Activated CD4-positive, alpha-beta T cell treated with anti-CD3 and anti-CD28 coated beads for 36 hours (primary cell): ENCODE data around the gene ANGPTL7. TPM values are rescaled to one million over a fixed set of nuclear protein-coding genes. Genes with fewer than 3 reads are reported as not detected.
"Not testable (repeated sequence)": the region's sequence is repeated elsewhere in the genome, so short reads cannot be mapped to it uniquely, and the experiment has no call there.

ENCODE experiments used
- ATAC-seq: fragments of 200-7000 bp; cut with Tn5 transposase; one replicate; pipeline ENCODE4 v1.10.0; 2021; ENCODE audit warnings: mild to moderate bottlenecking, moderate library complexity
- CTCF ChIA-PET: fragments of 350-600 bp; sonication (Branson Sonifier 250); formaldehyde crosslinking; loops from one replicate; lab custom pipeline; 2021; ENCODE audit warnings: antibody characterized with exemption; lab: Charles Lee
- POLR2A ChIA-PET: fragments of 350-600 bp; sonication (Branson Sonifier 250); formaldehyde crosslinking; loops from one replicate; lab custom pipeline; 2021; ENCODE audit warnings: antibody characterized with exemption, inconsistent platforms; lab: Charles Lee
- DNase-seq: peaks from one replicate; pipeline ENCODE4 v3.0.0-alpha.2; 2020
- H3K27ac Mint-ChIP-seq: one replicate; pipeline ENCODE4 v1.8.0; 2021; ENCODE audit warnings: mixed read lengths
- H3K27me3 Mint-ChIP-seq: one replicate; pipeline ENCODE4 v1.8.0; 2021; ENCODE audit warnings: mixed read lengths
- H3K36me3 Mint-ChIP-seq: one replicate; pipeline ENCODE4 v1.8.0; 2021; ENCODE audit warnings: low read depth, mixed read lengths
- H3K4me1 Mint-ChIP-seq: one replicate; pipeline ENCODE4 v1.8.0; 2021; ENCODE audit warnings: mixed read lengths
- H3K4me3 Mint-ChIP-seq: one replicate; pipeline ENCODE4 v1.8.0; 2021; ENCODE audit warnings: mild to moderate bottlenecking, moderate library complexity, mixed read lengths
- H3K9me3 Mint-ChIP-seq: one replicate; pipeline ENCODE4 v1.8.0; 2021; ENCODE audit warnings: low read depth, mixed read lengths
- intact Hi-C, 2 experiments: fragments of 100-400 bp; cut with DNase I in 1 of 2; cut with micrococcal nuclease in 1 of 2; formaldehyde crosslinking; loops; one replicate each; pipeline versions ENCODE4 v1.14.2 to v1.15.1; 2022 to 2024; cut with DNase I, micrococcal nuclease
- total RNA-seq, 2 experiments: library from RNA; stranded (reverse); gene quantifications; one replicate each; pipeline ENCODE4 v1.2.3, GENCODE V29; 2021

Gene ANGPTL7
- total RNA-seq, 2 experiments from 2014 or later = not detected

DNA sequence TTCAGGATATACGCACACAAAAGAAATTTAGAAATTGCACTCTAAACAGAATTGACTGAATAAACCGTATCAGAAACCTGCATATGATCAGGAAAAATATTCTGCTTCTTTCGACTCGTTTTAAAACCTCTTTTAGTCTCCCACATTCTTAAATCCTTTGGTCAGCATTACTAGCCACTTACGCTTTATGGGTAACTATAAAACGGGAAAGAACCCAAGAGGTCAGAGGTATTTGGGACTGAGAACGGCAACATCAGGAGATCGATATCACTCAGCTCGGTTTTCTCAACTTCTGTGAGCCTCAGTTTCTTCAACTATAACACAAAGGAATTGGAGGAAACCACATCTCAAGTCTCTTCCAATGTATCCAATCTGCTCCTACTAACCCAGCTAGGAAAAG, 36.4 kb upstream of the ANGPTL7 start:
- H3K9me3 Mint-ChIP-seq = no peaks in the 10 kb centered on the region
- no peaks in the 10 kb centered on the region for H3K27me3 Mint-ChIP-seq
- POLR2A ChIA-PET = no interaction called here
- CTCF ChIA-PET = interaction anchor here (0.6 to 1.4 kb wide), 4 partner anchors 10 to 693 kb away, joined by 3 to 6 read pairs (median 4); no protein-coding TSS in a partner anchor
- H3K4me3 Mint-ChIP-seq = no peak overlapping the region
- DNase-seq (no peak), ATAC-seq (no peak)
- intact Hi-C loops = no loop called here
- peaks cover 12% of the 10 kb centered on the region for H3K4me1 Mint-ChIP-seq
- peaks cover 22% of the 10 kb centered on the region for H3K36me3 Mint-ChIP-seq
- no peak overlapping the region for H3K27ac Mint-ChIP-seq

DNA sequence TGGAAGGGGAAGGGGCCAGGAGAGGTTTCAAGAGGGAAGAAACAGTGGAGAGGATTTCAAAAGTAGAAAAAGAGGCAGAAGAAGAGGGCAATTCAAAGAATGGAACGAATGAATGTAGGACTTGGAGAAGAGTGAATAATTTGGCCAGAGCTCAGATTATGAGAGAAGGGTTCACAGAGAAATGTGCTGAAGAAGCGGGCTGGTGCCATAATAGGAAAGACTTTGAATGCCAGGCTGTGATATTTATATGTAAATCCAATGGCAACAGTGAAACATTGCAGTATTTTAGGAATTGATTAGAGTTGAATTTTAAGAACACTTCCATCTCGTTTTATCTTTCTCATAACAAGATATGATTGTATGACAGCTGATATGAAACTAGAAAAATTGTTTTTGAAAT, 36.0 kb upstream of the ANGPTL7 start:
- intact Hi-C loops = no loop called here
- ChIA-PET POLR2A (no interaction called here), CTCF (interaction anchor here (0.8 to 1.4 kb wide), 2 partner anchors 11 to 115 kb away, joined by 3 to 6 read pairs; no protein-coding TSS in a partner anchor)
- no peak overlapping the region for H3K4me3 Mint-ChIP-seq
- DNase-seq (no peak), ATAC-seq (no peak)
- H3K27ac Mint-ChIP-seq = no peak overlapping the region
- H3K4me1 Mint-ChIP-seq = peaks cover 16% of the 10 kb centered on the region
- no peaks in the 10 kb centered on the region for H3K9me3 Mint-ChIP-seq
- no peaks in the 10 kb centered on the region for H3K27me3 Mint-ChIP-seq
- peaks cover 22% of the 10 kb centered on the region for H3K36me3 Mint-ChIP-seq

DNA sequence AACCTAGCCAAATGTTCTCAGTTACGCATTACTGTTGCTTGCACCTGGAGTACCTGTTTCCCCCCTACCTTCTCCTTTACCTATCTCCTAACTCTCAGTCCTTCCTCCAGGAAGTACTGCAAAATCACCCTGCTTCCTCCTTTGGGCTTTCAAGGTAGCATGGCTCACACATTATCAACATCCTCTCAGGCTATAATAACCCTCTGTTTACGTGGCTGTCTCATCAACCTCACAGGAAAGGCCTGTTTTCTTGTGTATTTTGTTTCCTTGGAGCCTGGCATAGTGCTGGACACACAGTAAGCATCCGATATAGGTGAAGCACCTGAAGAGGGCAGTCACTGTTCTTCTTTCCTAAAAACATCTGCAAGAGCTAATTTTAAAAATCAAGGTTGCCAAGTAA, 32.7 kb upstream of the ANGPTL7 start:
- Mint-ChIP-seq H3K27me3 (no peaks in the 10 kb centered on the region), H3K27ac (peak overlapping the region; percentile 26), H3K4me3 (no peak overlapping the region), H3K36me3 (peaks cover 25% of the 10 kb centered on the region), H3K9me3 (no peaks in the 10 kb centered on the region), H3K4me1 (peaks cover 21% of the 10 kb centered on the region)
- ChIA-PET POLR2A (no interaction called here), CTCF (interaction anchor here (0.7 kb wide), 1 partner anchor 842 kb away, joined by 4 read pairs; no protein-coding TSS in a partner anchor)
- ATAC-seq (no peak), DNase-seq (no peak)
- intact Hi-C loops = no loop called here

DNA sequence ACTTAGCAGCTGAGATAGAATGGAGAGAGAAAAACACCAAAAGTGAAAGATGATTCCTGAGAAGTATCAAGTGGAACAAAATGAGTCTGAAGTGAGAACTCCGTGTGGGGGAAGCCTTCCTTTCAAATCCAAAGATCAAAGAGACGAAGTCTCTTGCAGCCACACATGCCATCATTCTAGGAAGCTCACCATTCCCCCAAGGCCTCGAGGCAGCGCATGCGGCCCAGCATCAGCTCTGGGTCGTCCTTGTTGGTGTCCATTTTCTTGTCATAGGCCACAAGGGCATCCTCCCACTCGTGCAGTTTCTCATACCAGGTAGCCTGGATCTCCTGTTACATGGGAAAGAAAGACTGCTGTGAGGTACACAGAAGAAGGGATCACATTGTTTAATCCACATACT, 32.2 kb upstream of the ANGPTL7 start:
- intact Hi-C loops = no loop called here
- H3K4me1 Mint-ChIP-seq = peaks cover 21% of the 10 kb centered on the region
- no peaks in the 10 kb centered on the region for H3K9me3 Mint-ChIP-seq
- peak overlapping the region; percentile 26 for H3K27ac Mint-ChIP-seq
- no peak overlapping the region for H3K4me3 Mint-ChIP-seq
- POLR2A ChIA-PET = interaction anchor here (0.7 kb wide), 1 partner anchor 26 kb away, joined by 3 read pairs; no protein-coding TSS in a partner anchor
- ATAC-seq = peak; percentile 69
- H3K27me3 Mint-ChIP-seq = no peaks in the 10 kb centered on the region
- DNase-seq = peak; percentile 42
- CTCF ChIA-PET = interaction anchor here (1.5 kb wide), 1 partner anchor 44 kb away, joined by 3 read pairs; no protein-coding TSS in a partner anchor
- peaks cover 25% of the 10 kb centered on the region for H3K36me3 Mint-ChIP-seq

DNA sequence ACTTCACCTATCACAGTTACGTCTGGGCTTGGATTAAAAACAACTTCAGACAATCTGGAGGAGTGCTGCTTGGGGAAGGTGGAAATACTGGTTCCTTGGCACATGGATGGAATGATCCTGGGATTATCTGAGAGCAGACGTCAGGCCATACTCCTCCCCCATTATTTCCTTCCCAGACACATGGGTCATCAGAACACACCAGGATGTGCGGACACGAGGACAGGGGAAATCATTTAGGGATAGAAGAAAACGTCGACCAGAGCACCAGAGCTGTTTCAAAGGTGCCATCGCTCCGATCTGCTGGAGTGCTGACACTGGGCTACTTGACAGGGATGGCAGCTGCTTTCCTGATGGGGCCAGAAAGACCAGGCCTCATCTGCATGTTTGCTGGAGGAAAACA, 31.8 kb upstream of the ANGPTL7 start:
- Mint-ChIP-seq H3K9me3 (no peaks in the 10 kb centered on the region), H3K27me3 (no peaks in the 10 kb centered on the region), H3K4me1 (peaks cover 21% of the 10 kb centered on the region), H3K4me3 (no peak overlapping the region), H3K36me3 (peaks cover 28% of the 10 kb centered on the region), H3K27ac (peak overlapping the region; percentile 17)
- intact Hi-C loops = no loop called here
- POLR2A ChIA-PET = interaction anchor here (0.7 kb wide), 1 partner anchor 25 kb away, joined by 3 read pairs; no protein-coding TSS in a partner anchor
- no peak for ATAC-seq
- no peak for DNase-seq
- CTCF ChIA-PET = interaction anchor here (1.5 kb wide), 1 partner anchor 45 kb away, joined by 3 read pairs; no protein-coding TSS in a partner anchor

DNA sequence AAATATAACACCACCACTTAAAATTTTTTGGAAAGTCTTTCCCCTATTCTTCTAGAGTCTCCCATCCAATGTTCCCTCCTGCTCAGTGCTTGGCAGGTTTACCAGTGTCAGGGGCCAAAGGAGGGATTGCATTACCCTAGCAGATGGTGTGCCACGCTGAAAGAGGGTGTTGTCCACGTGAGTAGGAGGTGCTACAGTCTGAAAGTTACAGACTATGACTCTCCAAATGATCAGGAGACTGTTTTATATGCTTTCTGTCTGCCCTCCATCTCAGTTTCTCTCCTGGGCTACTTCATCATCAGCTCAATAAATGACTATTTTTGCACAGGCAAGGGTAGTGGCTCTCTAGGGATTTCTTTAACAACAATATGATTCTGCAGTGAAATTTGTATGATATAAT, 31.3 kb upstream of the ANGPTL7 start:
- ATAC-seq = peak; percentile 62
- intact Hi-C loops = no loop called here

DNA sequence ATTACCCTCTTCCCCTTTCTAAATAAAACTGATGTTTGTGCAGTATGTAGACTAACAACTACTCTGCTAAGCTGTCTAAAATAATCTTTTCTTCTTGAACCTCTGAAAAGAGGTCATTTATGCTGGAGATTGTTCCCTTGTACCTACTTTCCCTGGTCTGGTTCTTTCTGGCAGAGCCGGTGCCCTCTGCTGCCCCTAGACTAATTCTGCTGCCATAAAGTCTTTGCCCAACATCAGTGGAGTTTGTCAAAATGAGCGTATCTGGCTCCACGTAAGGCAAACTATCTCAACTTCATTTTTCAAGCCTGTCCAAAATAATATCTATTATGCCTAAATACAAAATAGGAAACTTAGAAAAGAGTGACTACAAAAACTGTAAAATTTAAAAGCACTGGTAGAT, 30.9 kb upstream of the ANGPTL7 start:
- Mint-ChIP-seq H3K36me3 (peaks cover 21% of the 10 kb centered on the region), H3K4me3 (no peak overlapping the region), H3K27ac (peak overlapping the region; percentile 2), H3K4me1 (peaks cover 21% of the 10 kb centered on the region), H3K9me3 (no peaks in the 10 kb centered on the region), H3K27me3 (no peaks in the 10 kb centered on the region)
- POLR2A ChIA-PET = no interaction called here
- CTCF ChIA-PET = interaction anchor here (0.7 to 1.5 kb wide), 2 partner anchors 15 to 46 kb away, joined by 3 read pairs; no protein-coding TSS in a partner anchor
- ATAC-seq (no peak), DNase-seq (no peak)
- intact Hi-C loops = no loop called here

More for the DNA sequence above, 31.3 kb upstream of the ANGPTL7 start:
- Mint-ChIP-seq H3K36me3 (peaks cover 23% of the 10 kb centered on the region), H3K9me3 (no peaks in the 10 kb centered on the region), H3K4me3 (no peak overlapping the region), H3K27me3 (no peaks in the 10 kb centered on the region), H3K27ac (peak overlapping the region; percentile 2), H3K4me1 (peaks cover 21% of the 10 kb centered on the region)
- peak; percentile 12 for DNase-seq
- CTCF ChIA-PET = interaction anchor here (1.5 kb wide), 1 partner anchor 45 kb away, joined by 3 read pairs; no protein-coding TSS in a partner anchor
- POLR2A ChIA-PET = no interaction called here

DNA sequence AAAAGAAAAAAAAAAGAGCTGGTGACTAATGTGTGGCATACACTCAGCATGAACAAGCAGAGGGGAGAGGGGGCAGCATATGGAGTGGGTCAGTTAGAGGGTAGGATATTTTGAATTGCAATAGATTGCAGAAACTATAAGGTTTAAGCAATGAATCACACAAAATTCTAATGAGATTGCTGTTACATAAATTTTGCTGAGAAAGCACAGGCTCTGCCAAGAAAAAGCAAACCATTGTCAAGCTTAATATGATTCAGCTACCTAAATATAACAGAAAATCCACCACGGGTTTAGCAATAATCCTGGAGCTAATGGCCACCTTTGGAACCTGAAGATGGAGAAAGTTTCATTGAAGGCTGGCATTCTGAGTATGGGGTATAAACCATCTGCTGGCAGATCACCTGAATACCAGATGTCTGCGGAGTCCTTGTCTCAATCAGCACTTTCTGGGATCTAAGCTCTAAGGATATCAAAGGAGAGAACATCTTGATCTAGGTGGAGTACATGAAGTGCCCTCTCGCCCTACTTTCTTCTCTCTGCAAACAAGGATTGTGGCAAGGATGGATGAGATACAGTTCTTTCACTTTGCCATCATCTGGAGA, 30.3 kb upstream of the ANGPTL7 start:
- no peak overlapping the region for H3K4me3 Mint-ChIP-seq
- H3K36me3 Mint-ChIP-seq = peaks cover 23% of the 10 kb centered on the region
- CTCF ChIA-PET = interaction anchor here (0.6 to 0.7 kb wide), 2 partner anchors 15 to 16 kb away, joined by 3 read pairs; no protein-coding TSS in a partner anchor
- no peak overlapping the region for H3K27ac Mint-ChIP-seq
- peaks cover 21% of the 10 kb centered on the region for H3K4me1 Mint-ChIP-seq
- no peaks in the 10 kb centered on the region for H3K9me3 Mint-ChIP-seq
- H3K27me3 Mint-ChIP-seq = no peaks in the 10 kb centered on the region
- DNase-seq = no peak
- POLR2A ChIA-PET = no interaction called here
- intact Hi-C loops = no loop called here
- peak; percentile 54 for ATAC-seq

DNA sequence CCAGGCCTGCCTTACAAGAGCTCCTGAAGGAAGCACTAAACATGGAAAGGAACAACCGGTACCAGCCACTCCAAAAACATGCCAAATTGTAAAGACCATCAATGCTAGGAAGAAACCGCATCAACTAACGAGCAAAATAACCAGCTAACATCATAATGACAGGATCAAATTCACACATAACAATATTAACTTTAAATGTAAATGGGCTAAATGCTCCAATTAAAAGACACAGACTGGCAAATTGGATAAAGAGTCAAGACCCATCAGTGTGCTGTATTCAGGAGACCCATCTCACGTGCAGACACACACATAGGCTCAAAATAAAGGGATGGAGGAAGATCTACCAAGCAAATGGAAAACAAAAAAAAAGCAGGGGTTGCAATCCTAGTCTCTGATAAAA, 26.4 kb upstream of the ANGPTL7 start:
- H3K27ac Mint-ChIP-seq, H3K9me3 Mint-ChIP-seq, intact Hi-C loops, CTCF ChIA-PET, H3K4me3 Mint-ChIP-seq, H3K4me1 Mint-ChIP-seq, POLR2A ChIA-PET, ATAC-seq, H3K27me3 Mint-ChIP-seq, DNase-seq: not testable (repeated sequence)
- peaks cover 25% of the 10 kb centered on the region for H3K36me3 Mint-ChIP-seq

DNA sequence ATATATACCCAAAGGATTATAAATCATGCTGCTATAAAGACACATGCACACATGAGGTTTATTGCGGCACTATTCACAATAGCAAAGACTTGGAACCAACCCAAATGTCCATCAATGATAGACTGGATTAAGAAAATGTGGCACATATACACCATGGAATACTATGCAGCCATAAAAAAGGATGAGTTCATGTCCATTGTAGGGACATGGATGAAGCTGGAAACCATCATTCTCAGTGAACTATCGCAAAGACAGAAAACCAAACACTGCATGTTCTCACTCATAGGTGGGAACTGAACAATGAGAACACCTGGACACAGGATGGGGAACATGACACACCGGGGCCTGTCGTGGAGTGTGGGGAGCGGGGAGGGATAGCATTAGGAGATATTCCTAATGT, 22.4 kb upstream of the ANGPTL7 start:
- POLR2A ChIA-PET = not testable (repeated sequence)

DNA sequence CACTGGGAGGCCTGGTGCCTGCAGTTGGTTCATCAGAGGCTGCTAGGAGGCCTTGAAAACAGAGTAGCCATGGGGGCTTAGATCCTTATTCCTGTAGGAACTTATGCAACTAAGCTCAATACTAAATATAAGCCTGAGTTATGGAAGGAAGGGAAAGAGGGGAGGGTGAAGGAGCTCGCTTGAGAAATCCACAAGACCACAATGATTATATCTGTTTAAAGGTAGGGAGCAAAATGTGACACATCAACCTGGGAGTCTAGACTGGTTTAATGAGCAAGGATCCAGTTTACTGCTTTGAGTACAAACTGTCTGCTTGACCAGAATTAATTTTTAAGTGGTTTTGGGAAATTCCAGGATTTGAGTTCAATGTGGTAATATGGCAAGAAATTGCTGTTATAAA, 20.4 kb upstream of the ANGPTL7 start:
- POLR2A ChIA-PET = no interaction called here

More for the DNA sequence above, 22.4 kb upstream of the ANGPTL7 start:
- intact Hi-C loops, H3K27ac Mint-ChIP-seq, CTCF ChIA-PET, ATAC-seq, H3K4me1 Mint-ChIP-seq, DNase-seq, H3K27me3 Mint-ChIP-seq, H3K4me3 Mint-ChIP-seq, H3K9me3 Mint-ChIP-seq: not testable (repeated sequence)
- H3K36me3 Mint-ChIP-seq = peaks cover 27% of the 10 kb centered on the region

DNA sequence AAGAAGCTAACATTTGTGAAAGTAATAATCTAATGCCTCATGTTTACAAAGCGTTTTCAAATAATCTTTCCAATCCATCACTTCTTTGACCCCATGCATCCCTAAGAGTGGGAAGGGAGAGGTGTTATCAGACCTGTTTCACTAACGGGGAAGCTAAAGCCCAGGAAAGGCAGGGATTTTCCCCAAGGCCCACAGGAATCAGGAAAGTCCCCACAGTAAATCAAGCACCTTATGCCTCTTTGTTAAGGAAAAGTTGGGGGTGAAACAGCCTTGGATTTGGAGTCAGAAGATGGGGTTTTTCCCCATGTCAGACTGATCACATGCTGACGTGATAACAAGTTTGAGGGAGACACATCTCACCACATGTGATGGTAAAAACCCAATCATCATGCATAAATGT, 20.0 kb upstream of the ANGPTL7 start:
- ChIA-PET CTCF (interaction anchor here (1.3 kb wide), 1 partner anchor 11 kb away, joined by 3 read pairs; no protein-coding TSS in a partner anchor), POLR2A (no interaction called here)
- intact Hi-C loops = no loop called here
- DNase-seq (no peak), ATAC-seq (no peak)
- Mint-ChIP-seq H3K27ac (no peak overlapping the region), H3K27me3 (no peaks in the 10 kb centered on the region), H3K9me3 (peaks cover 3% of the 10 kb centered on the region), H3K4me1 (no peaks in the 10 kb centered on the region), H3K4me3 (no peak overlapping the region), H3K36me3 (peaks cover 20% of the 10 kb centered on the region)

More for the DNA sequence above, 20.4 kb upstream of the ANGPTL7 start:
- ATAC-seq = no peak
- H3K9me3 Mint-ChIP-seq = peaks cover 3% of the 10 kb centered on the region
- intact Hi-C loops = no loop called here
- peaks cover 20% of the 10 kb centered on the region for H3K36me3 Mint-ChIP-seq
- DNase-seq = no peak
- H3K27ac Mint-ChIP-seq = no peak overlapping the region
- H3K27me3 Mint-ChIP-seq = no peaks in the 10 kb centered on the region
- no peak overlapping the region for H3K4me3 Mint-ChIP-seq
- CTCF ChIA-PET = no interaction called here
- H3K4me1 Mint-ChIP-seq = no peaks in the 10 kb centered on the region
